GM12891 (cell line): Measurements from ENCODE around the gene CLDN24.

Experiments used
- POLR2A ChIP-seq: IDR thresholded peaks from 2 replicates; pipeline ENCODE4 v1.6.1; 2011; ENCODE audit warnings: low read depth, low read length, control low read depth
- TAF1 ChIP-seq: IDR thresholded peaks from 2 replicates; pipeline ENCODE4 v1.6.1; 2011; ENCODE audit warnings: low read depth, low read length, control low read depth

- TF ChIP-seq POLR2A = no peak
- TF ChIP-seq TAF1 = no peak
Measured at GRCh38 chr4:183284258-183284785, 37.9 kb downstream of the CLDN24 start.
